ENCODE data around the gene TCF7L2.

DNA sequence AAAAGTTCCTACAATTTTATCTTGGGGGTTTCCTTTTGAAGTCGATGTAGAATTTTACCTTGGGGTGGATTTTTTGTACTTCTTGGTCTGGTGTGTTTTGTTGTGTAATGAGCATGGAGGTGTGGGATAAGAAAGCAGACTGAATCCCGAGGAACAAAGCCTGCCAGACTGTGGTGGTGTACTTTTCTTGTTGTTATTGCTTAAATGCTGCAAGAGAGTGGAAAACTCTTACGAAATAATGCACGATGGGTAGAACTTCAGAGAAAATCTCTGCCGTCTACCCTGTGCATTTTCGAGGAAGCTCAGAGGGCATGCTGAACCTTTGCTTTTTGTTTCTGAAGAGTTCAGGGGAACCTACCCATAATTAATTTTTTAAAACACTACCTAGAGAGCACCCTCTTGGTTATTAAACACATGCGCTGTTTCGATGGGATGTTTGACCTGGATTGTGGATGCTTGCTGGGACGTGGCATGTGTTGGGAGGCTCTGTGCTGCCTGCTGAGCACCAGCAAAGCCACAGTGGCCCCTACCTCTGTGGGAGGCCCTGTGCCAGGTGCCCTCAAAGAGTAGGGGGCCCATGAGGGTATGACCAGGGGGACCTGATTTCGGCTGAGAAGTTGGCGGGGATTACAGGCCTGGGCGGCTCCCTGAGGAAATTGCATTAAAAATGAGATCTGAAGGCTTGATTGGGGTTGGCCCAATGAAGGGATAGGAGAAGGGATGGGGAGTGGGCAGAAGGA lies 94.1 kb downstream of the TCF7L2 start:
- no peak for TF ChIP-seq CTCF (IDR thresholded peaks at IDR 0.05)
- TF ChIP-seq POLR2A (IDR thresholded peaks at IDR 0.05): no peak
